C4-2B (cell line): ENCODE results near the gene TELO2.

ENCODE experiments used
- H3K27ac ChIP-seq: fragments of 450-650 bp; 2 replicates; pipeline ENCODE4 v1.5.1; 2017
- CTCF ChIP-seq: fragments of 450-650 bp; conservative IDR thresholded peaks from 2 replicates; pipeline ENCODE4 v1.5.1; 2017; ENCODE audit warnings: mild to moderate bottlenecking
- ZFX ChIP-seq: fragments of 450-650 bp; IDR thresholded peaks from 2 replicates; pipeline ENCODE4 v1.6.1; 2017

The TELO2 gene

GRCh38 chr16:1520461-1520860 is 27.3 kb downstream of the TELO2 start:
- TF ChIP-seq CTCF (no peak), ZFX (no peak)
- H3K27ac ChIP-seq, result no peak overlapping the region

GRCh38 chr16:1523581-1524245 is 30.6 kb downstream of the TELO2 start:
- no peak overlapping the region for H3K27ac ChIP-seq
- no peak for TF ChIP-seq ZFX
- TF ChIP-seq CTCF, result no peak

DNA sequence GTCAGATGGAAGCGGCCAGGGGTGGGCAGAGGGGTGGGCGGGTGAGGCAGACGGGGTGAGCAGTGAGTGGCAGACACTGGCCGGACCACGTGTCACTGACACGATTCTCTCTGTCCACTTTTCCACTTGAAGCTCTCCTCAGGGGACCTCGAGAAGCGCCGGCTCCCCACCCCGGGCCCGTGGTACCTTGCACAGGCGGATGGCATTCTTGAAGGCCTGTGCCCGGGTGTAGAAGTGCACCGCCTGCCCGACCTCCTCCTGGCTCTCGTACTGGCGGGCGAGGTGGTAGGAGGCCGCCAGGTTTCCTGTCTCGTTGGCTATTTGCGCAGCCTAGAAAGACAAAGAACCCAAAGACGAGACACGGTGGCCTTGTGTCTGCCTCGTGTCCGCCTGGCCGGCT is 31.2 kb downstream of the TELO2 start:
- TF ChIP-seq CTCF, result no peak
- no peak for TF ChIP-seq ZFX
- H3K27ac ChIP-seq, result no peak overlapping the region

DNA sequence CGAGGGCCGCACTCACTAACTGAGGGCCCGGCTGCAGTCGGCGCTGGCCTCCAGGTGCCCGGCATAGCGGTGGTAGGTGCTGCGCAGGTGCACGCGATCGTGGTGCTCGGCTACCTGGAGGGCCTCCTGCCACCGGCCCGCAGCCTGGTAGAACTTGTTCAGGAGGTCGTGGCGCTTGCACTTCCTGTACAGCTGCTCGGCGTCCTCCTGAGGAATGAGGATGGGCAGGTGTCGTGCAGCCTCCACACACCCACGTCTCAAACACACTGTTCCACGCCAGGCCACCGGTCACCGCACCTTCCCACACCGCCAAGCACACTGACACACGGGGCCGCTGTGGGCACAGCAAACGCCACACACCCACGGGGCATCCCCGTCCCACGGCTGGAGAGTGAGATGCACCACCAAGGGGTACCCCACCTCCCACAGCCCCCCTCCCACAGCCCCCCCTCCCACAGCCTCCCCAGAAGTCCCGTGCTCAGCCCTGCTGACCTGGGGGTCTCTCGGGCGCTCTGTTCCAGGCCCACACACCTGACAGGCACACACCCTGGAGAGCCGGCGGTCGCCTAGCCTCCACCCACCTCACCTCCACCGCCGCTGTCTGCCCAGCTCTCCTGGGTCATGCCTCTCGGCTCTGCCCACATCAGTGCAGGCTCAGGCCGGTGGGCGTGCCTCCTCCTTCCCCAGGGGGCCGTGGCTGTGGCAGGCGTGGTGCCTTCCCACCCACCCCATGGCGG is 32.9 kb downstream of the TELO2 start:
- TF ChIP-seq CTCF, result no peak
- TF ChIP-seq ZFX, result no peak
- no peak overlapping the region for H3K27ac ChIP-seq

GRCh38 chr16:1526608-1527555 is 33.7 kb downstream of the TELO2 start:
- H3K27ac ChIP-seq, result no peak overlapping the region
- TF ChIP-seq CTCF (no peak), ZFX (no peak)

DNA sequence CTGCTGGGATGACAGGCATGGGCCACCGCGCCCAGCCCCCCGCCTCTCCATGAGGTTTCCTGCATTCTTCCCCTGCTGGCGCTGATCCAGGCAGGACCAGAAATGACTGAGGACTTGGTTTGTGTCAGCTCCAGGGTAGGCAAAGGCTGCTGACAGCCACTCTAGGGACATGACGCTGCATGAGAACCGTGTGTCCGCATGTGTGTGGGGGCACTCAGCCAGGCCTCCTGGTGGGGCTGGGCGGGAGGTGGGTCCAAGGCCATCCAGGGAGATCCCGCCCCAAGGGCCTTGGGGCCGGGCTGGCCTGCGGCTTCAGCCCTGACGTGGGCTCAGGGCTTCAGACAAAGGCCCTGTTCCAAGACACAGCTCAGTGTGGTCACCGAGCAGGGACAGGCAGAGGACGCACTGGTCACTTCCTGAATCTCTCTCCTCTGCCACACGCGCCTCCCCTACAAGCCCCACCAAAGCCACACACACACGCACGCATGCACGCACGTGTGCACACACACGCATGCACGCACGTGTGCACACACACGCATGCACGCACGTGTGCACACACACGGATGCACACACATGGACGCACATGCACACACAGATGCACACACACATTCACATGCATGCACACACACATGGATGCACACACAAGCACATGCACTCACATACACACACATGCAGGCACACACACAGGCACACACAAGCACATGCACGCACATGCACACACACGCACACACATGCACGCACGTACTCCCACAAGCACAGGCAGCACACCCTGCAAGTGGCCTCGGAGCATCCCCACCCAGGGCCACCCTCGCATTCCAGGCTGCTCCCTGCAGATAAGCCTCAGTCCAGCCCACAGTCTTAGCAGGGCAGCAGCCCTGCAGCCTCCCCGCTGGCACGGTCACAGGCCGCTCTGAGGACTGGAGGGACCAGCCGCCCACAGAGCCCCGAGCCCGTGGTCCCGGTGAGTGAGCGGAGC is 35.0 kb downstream of the TELO2 start:
- H3K27ac ChIP-seq, result no peak overlapping the region
- TF ChIP-seq ZFX (no peak), CTCF (no peak)
